GM04503 (cell line): Measurements from ENCODE around the gene CIBAR2.
"Not testable (repeated sequence)": the region's sequence is repeated elsewhere in the genome, so short reads cannot be mapped to it uniquely, and the experiment has no call there.

Source experiments
- DNase-seq: peaks from one replicate; pipeline ENCODE4 v3.0.0-alpha.2; 2012; ENCODE audit warnings: low read depth

The CIBAR2 gene

DNA sequence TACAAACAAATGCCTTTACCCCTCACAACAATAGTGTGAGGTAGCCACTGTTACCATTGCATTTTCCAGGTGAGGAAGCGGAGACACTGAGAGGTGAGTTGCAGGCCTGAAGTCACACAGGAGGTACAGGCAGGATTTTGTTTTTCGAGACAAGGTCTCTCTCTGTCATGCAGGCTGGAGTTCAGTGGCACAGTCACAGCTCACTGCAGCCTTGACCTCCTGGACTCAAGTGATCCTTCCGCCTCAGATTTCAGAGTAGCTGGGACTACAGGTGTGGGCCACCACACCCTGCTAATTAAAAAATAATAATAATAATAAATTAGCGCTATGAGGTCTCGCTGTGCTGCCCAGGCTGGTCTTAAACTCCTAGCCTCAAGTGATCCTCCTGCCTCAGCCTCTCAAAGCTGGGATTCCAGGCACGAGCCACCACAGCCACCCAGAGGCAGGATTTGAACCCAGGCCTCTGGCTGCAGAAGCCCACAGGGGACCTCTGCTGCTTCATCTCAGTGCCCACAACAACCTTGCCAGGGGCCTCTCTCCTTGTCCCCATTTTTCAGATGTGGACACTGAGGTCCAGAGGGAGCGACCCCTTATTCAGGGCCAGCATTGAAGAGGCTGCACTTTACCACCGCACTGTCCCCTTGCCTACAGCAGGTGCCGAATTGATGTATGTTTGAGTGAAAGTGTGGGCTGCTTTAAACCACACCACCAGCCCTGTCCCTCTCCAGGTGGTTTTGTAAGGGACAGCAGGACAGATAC is 16.0 kb upstream of the CIBAR2 start:
- no peak for DNase-seq

DNA sequence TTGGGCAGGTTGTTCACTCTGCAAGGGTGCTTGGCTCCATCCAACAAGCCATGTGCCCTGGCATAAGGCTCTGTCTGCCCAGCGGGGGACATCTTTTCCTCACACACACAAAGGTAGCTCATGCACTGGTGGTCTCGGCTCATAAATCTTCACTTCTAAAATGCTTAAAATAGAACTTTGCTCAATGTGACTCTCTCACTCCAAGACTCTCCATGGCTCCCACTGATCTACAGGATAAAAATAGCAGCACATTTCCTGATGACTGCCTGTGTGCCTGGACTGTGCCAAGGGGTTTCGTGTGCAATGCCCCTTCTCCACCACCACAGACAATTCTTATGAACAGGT is 15.1 kb upstream of the CIBAR2 start:
- DNase-seq: no peak

DNA sequence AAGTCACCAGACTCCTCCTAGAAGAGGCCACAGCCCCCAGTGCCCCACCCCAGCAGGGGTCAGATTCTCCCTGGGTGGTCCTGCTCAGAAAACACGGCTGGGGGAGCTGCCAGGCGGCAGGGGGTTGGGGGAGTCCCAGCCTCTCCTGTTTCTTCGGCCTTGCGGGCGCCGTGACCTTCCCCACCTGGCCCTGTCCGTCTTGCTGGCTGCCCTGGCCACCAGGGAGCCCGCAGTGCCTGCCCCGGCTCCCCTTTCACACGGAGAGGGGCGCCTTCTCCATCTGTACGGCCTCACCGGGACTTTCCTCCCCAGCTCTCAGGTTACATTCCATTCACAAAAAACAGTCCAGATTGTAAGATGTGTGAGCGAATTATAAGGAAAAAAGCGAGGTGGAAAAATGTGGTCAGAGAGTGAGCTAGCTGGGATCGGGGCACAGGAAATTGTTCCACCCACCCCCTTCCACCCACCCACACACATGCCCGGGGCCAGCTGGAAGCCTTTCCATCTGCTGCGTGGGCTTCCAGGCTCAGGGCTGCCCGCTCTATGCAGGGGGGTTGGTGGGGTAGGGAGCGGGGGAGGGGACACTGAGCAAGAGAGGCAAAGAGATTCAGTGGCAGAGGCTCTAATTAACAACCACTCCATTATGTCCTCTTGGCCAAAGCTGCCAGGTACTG is 14.6 kb upstream of the CIBAR2 start:
- DNase-seq: no peak

DNA sequence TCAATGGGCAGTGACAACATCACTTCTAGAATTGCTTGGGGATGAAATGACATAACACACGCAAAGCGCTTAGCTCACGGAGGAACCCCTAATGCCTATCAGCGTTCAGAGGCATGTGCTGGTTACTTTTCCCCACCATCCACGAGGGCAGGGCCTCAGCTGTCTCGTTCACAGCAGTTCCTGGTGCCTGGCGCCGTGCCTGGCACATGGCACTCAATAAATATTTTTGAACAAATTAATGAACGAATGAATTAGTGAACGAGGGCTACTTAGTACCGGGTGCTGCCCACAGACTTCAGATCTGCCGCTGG is 14.1 kb upstream of the CIBAR2 start:
- DNase-seq: no peak

DNA sequence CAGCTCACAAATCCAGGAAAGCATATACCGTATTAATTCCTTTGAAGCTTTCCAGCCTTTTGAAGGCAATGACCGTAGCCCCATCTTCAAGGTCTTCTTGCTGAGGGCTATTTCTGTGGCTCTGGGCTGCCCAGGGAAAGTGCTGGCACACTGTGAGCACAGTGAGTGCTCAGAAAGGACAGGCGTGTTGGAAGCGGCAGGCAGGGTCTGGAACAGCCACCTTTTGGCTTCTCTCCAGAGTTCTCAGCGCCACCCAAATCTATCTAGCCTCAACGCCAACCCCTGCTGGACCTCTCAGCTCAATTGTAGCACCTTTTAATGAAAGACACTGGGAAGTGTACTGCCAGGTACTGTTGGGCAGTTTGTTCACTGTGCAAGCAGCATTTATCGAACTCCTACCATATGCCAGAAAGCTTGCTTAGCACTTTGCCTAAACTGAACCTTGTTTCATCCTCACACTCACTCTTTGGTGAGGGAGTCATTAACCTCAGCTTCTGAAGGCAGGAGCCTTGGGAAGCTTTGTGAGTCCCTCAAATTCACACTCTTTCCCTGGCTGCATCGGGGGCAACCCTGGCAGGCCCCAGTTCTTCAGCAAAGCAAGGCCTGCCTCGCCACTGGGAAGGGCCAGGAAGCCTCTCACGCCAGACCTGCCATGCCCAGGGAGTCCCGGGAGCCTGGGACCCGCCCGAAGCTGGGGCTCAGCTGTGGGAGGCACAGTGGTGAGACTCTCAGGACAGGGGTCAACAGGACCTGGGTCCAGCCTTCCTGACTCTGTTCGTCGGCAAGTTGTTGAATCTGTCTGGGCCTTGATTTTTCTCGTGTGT is 13.5 kb upstream of the CIBAR2 start:
- no peak for DNase-seq

DNA sequence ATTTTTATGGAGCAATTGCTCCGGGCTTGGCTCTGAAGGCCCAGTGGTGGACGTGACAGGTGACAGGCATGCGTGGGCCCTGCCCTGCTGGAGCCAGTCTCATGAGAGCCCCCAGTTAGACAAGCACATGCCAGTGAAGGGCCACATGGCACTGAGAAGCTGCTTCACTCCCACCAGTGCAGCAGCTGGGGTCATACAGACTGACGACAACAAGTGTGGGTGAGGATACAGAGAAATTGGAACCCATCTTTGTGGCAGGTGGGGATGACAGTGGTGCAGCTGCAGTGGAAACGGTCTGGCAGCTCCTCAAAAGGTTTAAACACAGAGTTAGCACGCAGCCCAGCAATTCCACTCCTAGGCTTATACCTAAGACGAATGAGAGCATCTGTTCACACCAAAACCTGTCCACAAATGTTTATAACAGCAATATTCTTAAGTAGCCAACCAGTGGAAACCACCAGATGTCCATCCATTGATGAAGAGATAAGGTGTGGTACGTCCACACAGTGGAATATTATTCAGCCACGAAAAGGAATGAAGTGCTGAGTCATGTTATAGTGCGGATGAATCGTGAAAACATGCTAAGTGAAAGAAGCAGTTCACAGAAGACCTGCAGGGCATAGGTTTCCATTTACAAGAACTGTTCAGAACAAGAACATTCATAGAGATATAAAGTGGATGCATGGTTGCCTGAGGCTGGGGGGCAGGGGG is 12.5 kb upstream of the CIBAR2 start:
- no peak for DNase-seq

DNA sequence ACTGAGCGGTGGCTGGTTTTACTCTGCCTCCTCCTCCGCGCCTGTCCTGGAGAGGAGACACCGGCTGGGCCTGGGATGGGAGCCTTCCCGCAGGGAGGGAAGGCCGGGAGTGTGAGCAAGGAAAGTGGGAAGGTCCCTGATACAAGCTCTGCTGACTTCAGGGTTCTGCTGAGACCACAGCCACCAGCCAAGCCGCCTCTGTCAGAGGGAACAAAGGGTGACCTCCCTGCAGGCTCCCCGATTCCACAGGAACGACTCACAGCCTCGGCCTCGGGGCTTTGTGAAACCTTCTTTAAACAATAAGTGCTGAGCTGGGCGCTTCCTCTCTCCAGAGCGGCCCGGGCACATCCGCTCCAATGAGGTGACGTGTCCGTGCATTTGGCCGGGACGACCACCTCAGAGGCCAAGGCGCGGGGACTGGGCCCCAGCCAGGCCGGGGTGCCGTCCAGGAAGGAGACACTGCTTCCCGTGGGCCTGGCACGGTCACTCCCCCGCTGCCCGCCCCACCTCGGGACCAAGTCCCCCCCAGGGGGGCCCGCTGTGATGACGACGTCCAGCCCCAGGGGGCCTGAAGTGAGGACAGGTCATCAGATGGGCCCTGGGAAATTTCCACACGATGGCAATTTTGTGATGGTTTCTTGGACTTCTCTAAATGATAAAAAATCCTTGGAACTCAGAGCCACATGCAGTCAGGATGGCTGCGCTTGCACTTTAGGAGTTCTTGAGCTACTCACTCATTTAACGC is 11.8 kb upstream of the CIBAR2 start:
- peak; percentile 76 for DNase-seq

DNA sequence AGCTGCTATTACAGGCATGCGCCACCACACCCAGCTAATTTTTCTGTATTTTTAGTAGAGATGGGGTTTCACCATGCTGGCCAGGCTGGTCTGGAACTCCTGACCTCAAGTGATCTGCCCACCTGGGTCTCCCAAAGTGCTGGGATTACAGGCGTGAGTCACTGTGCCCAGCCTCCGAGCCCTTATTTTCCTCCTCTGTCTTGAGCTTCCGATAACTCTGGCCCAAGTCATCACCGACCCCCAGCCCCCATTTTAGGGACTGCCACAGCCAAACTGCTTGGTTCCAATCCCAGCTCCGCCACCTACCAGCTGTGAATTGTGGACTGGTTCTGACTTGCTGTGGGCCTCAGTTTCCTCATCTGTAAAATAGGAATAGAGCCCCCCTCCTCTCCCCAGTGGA is 11.2 kb upstream of the CIBAR2 start:
- not testable (repeated sequence) for DNase-seq

DNA sequence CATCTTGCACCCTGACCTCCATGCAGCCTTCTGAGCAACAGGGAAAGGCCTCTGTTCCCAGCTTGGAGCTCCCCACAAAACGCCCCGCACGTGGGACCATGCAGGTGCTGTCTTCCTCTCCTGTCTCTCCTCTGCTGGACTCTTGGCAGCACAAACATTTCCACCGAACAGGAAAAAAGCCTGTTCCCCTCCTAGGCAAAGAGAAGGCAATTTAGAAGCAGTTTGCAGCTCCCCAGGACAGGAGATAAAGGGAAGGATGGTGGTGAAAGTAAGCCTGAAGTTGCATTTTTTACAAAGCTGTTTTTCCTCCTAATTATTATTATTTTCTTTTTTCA is 7.7 kb upstream of the CIBAR2 start:
- DNase-seq: no peak

DNA sequence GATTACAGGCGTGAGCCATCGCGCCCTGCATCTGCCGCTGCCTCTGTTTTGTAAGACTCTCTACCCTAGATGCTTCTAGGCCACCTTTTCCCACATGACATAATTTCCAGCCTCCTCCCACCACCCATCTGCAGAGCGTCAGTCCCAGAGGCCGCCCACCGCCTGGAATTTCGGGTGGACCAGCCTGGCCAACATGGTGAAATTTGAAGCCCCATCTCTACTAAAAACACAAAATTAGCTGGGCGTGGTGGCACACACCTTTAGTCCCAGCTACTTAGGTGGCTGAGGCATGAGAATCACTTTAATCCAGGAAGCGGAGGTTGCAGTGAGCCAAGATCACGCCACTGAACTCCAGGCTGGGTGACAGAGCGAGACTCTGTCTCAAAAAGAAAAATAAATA is 5.1 kb upstream of the CIBAR2 start:
- DNase-seq: no peak

DNA sequence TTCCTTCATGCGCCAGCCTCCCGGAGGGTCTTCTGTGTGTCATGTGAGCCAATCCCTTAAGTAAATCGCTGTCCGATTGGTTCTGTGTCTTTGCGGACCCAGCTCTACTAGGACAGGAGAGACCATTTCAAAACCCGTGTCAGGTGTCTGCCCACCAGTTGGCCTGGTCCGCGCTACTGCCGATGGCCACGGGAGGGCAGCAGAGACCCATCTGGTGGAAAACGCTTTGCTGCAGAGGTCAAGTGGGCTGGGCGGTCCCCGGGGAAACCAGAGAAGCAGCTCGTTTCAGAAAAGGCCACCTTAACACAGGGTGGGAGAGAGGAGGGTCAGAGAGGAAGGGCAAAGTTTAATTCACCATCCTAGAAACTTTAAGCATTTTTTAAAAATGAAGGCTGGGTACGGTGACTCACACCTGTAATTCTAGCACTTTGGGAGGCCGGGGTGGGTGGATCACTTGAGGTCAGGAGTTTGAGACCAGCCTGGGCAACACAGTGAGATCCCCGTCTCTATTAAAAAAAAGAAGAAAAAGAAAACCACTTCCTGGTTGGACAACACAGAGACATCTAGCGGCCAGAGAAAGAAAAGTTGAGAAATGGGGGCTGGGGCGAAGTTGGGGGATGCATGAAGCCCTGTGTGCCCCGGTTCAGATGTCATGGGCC is 2.8 kb upstream of the CIBAR2 start:
- DNase-seq: no peak

DNA sequence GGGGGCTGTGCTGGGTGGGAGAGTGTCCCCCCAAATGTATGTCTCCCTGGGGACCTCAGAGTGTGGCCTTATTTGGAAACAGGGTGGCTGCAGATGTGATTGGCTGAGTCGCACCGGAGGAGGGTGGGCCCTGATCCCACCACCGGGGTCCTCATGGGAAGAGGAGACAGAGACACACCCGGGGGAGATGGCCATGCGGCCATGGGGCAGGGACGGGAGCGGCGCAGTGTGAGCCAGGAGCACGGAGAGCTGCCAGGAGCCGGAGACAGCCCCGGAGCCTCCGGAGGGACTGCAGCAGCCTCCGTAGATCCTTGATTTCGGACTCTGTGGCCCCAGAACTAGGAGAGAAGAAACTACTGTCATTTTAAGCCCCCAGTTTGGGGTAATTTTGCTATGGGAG is 1.6 kb upstream of the CIBAR2 start:
- DNase-seq: no peak

DNA sequence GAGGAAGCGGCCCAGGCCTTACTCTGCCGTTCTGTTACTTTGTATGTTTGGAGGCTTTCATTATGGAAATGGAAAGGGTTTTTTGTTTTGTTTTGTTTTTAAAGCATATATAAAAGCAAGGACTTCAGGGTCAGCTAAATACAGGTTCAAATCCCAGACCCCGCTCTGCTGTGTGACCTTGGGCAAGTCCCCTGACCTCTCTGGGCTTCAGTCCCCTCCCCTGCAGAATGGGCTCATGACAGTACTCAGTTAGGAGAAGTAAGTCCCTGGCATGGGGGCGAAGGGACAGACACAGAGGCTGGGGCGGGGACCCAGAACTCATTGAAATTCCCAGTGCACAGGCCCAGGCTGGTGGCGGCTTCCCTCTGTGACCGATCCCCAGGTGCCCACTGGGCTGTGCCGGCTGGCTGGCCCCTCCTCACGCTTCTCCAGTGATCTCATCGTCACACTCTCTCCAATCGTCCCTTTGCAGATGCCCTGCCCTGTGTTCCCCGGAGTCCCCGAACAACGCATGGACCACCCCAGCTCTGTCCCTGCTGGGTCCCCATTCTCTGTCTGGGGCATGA is 979 bp upstream of the CIBAR2 start:
- DNase-seq: no peak

DNA sequence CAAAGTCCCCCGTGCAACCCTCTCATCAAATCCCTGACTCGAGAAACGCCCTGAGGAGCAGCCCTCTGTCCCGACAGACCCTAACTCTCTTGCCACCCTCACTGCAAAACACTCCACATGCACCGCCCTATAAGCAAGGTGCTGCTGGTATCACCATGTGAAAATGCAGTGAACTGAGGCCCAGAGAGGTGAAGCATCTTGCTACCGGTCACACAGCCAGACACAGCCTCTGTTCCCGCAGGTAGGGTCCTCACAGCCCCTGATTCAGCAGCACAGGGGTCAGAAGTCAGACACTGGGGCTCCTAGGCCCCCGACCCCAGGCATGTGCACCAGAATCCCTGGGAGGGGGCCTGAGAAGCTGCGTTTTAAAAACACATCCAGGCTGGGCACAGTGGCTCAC is 1.1 kb downstream of the CIBAR2 start:
- DNase-seq: no peak

DNA sequence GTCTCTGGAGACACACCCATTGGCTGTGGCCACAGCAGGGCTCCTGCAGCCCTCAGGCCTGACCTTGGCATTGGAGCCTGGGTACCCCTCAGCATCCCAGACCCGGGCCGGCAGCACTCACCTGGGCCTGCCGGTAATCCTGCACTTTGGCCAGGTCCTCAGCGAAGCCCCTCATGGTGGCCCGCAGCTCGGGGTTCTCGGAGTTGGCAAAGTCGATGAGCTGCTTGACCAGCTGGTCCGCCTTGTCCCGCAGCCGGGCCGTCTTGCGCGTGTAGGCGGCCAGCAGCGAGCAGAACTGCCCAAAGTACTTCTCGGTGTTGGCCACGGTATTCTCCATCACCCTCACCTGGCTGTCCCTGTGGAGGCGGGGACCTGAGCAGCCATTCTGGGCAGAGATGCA is 2.2 kb downstream of the CIBAR2 start:
- no peak for DNase-seq

DNA sequence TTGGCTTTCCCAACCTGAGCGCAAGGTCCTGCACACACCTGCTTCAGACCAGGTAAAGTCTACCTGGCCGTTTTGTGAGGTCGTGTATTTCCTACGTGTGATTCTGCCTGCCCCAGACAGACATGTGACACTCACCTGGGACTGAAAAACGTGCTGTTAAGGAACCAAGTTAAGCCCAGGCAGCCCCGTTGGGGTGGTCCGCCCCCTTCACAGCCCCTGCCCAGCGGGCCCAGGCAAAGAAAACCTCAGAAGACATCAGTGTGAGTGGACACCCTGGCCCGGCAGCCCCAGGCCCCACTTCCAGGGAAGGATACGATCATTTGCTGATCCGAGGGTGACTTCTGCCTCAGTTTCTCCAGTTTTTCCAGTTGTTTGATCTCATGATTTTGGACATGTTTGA is 4.7 kb downstream of the CIBAR2 start:
- no peak for DNase-seq

DNA sequence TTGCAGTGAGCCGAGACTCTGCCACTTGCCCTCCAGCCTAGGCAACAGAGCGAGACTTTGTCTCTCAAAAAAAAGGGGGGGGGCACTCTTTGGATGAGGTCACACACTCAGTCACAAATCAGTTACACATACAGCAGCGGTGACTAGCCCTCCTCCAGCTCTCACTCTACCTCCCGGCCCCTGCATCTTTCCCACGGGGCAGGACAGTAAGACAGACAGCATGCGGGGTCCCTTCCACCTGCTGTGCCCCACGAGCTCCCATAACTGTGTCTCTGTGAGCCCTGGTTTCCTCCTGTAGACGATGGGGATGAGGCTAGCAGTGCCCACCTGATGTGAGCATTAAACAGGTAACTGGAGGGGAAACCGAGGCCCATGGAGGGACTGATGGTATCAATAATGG is 5.2 kb downstream of the CIBAR2 start:
- DNase-seq: no peak

DNA sequence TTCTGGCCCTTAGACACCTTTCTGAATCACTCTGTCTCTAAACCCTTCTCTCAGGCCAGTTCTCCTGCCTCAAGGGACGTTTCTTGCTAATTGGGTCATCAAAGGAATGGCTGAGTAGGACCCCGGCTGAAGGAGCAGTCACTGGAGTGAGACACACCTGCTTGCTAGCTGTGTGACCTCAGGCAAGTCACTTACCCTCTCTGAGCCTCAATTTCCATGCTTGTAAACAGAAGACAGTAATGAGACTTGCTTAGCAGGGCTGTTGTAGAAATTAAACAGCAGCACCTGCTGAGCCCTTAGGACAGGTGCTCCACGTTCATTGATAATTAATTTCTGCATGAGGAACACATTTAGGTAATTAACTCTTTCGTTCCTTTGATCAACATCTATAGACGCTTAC is 6.8 kb downstream of the CIBAR2 start:
- DNase-seq: no peak

DNA sequence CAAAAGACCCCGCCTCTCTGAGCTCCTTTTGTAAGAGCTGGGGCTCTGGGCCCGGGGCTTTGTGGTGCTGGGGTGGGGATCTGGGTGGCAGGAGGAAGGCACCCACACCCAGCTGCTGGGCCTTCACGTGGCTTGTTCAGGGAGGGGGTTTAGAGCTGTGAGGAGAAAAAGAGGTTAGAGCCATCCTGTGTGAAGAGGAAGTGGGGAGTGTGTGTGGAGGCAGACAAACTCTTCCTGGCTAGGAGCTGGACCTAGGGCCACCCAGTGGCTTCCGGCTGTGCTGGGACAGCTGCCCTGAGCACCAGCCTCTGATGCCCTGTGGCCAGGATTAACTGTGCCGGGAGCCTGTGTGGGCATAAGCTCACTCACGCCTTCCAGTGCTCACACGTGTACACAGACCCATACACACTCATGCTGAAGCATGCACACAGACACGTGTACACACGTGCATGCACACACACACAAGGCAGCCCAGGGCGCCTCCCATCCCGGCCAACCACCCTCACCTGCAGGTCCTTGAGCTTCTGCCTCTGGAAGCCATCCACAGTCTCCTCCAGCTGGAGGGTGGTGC is 7.4 kb downstream of the CIBAR2 start:
- no peak for DNase-seq

DNA sequence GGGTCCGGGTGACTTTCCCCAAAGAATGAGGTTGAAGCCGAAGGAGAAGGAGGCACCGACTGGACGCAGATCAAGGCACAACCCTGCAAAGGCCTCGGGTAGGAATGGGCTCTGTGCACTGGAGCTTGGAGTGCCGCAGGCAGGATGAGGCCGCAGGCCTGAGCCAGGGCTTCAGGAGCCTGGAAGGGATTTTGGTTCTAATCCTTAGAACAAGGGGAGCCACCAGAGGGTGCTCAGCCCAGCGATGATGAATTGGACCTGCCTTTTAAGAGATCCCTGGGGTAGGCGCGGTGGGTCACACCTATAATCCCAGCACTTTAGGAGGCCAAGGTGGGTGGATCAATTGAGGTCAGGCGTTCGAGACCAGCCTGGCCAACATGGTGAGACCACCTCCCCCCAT is 8.1 kb downstream of the CIBAR2 start:
- no peak for DNase-seq
